Measurements from ENCODE around the gene EPHB4. TPM values are rescaled to one million over a fixed set of nuclear protein-coding genes. Genes with fewer than 3 reads are reported as not detected.

EPHB4 gene
- polyA plus RNA-seq, 1 experiment = 30.5 TPM

- no peak for DNase-seq (ENCODE audit: low read depth)
- Histone ChIP-seq H3K4me3 (ENCODE audit: low read depth, low read length) (no peak overlapping the region), H3K36me3 (ENCODE audit: control insufficient read depth, insufficient read depth, low read length) (peaks cover 33% of the 10 kb centered on the region), H3K27me3 (ENCODE audit: control insufficient read depth, insufficient read depth, low read length) (no peaks in the 10 kb centered on the region)
- TF ChIP-seq CTCF (IDR thresholded peaks at IDR 0.05; ENCODE audit: insufficient read depth, low read depth, low read length) = no peak
- POLR2A ChIA-PET = no interaction called here
- CTCF ChIA-PET = no interaction called here
These were observed 46.4 kb upstream of the EPHB4 start for GRCh38 chr7:100873599-100874299.

GRCh38 chr7:100867776-100868485 lies 40.6 kb upstream of the EPHB4 start:
- CTCF ChIA-PET = interaction anchor here (2.0 kb wide), 1 partner anchor 16 kb away, joined by 5 read pairs; the partner anchor contains the start of gene SLC12A9
- TF ChIP-seq CTCF (IDR thresholded peaks at IDR 0.05; ENCODE audit: insufficient read depth, low read depth, low read length) = no peak
- H3K36me3 ChIP-seq (ENCODE audit: control insufficient read depth, insufficient read depth, low read length) = peaks cover 28% of the 10 kb centered on the region
- H3K27me3 ChIP-seq (ENCODE audit: control insufficient read depth, insufficient read depth, low read length) = no peaks in the 10 kb centered on the region
- POLR2A ChIA-PET = no interaction called here
- H3K4me3 ChIP-seq (ENCODE audit: low read depth, low read length) = peak overlapping the region; percentile 100
- no peak for DNase-seq (ENCODE audit: low read depth)

- ChIA-PET CTCF (interaction anchor here (0.8 to 2.0 kb wide), 3 partner anchors 15 to 162 kb away, joined by 3 to 5 read pairs (median 3); partner anchors contain the start of genes POP7 and SLC12A9), POLR2A (interaction anchor here (0.5 to 0.8 kb wide), 2 partner anchors 23 to 24 kb away, joined by 3 to 6 read pairs; partner anchors contain the start of gene UFSP1)
- H3K27me3 ChIP-seq (ENCODE audit: control insufficient read depth, insufficient read depth, low read length) = no peaks in the 10 kb centered on the region
- H3K36me3 ChIP-seq (ENCODE audit: control insufficient read depth, insufficient read depth, low read length) = peaks cover 24% of the 10 kb centered on the region
- TF ChIP-seq CTCF (IDR thresholded peaks at IDR 0.05; ENCODE audit: insufficient read depth, low read depth, low read length) = no peak
- peak; percentile 65 for DNase-seq (ENCODE audit: low read depth)
- peak within 1 kb of the TSS; percentile 100 for H3K4me3 ChIP-seq (ENCODE audit: low read depth, low read length)
These were observed 39.9 kb upstream of the EPHB4 start, which contains the start of gene TRIP6 for GRCh38 chr7:100867040-100867775. Gene TRIP6 (plus strand): TSS chr7:100867387. CDS start chr7:100867498, 111 bp downstream.

GRCh38 chr7:100866729-100867039 lies 39.4 kb upstream of the EPHB4 start:
- Histone ChIP-seq H3K36me3 (ENCODE audit: control insufficient read depth, insufficient read depth, low read length) (peaks cover 22% of the 10 kb centered on the region), H3K27me3 (ENCODE audit: control insufficient read depth, insufficient read depth, low read length) (no peaks in the 10 kb centered on the region), H3K4me3 (ENCODE audit: low read depth, low read length) (peak overlapping the region; percentile 100; the same call in 1 of the 2 replicates)
- TF ChIP-seq CTCF (IDR thresholded peaks at IDR 0.05; ENCODE audit: insufficient read depth, low read depth, low read length) = no peak
- ChIA-PET POLR2A (interaction anchor here (0.5 to 0.8 kb wide), 2 partner anchors 23 to 25 kb away, joined by 3 to 6 read pairs; partner anchors contain the start of gene UFSP1), CTCF (interaction anchor here (0.8 to 2.0 kb wide), 3 partner anchors 14 to 161 kb away, joined by 3 to 5 read pairs (median 3); partner anchors contain the start of genes POP7 and SLC12A9)
- no peak for DNase-seq (ENCODE audit: low read depth)
